ENCODE data around the gene ITGBL1. TPM values are rescaled to one million over a fixed set of nuclear protein-coding genes. Genes with fewer than 3 reads are reported as not detected.

Gene ITGBL1
- polyA plus RNA-seq, 1 donor: 1.1 TPM

DNA sequence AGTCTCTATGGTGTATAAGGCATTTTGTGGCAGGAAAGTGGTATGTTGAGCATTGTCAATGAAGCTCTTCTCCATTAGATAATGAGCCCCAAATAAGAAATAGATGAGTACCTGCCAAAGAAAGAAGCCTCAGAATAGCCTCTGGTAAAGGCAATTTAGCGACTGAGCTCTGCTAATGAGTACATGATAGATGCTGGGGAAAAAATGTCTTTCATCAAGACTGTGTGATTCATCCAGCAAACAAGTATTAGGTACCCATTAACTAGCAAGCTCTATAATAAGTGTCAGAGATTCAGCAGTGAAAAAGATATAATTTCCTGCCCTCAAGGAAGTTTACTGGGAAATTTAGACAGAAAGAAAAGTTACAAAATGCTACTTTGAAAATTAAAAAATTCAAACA is 294.6 kb downstream of the ITGBL1 start:
- DNase-seq (ENCODE audit: low read depth): no peak

DNA sequence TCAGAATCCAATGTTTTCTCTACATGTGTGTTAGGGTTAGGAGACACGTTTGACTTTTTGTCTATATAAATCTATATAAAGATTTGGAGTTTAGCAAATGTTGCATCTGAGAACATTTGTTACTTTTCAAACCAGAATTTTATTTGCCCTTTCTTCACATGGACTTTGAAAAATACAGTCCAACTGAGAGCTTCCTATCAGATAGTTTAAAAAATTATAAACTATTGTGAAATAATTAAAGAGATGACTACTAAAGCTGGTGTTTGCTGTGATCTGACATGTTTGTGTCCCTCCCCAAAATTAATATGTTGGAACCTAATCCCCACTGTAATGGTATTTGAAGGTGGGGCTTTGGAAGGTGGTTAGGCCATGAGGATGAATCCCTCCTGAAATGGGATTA is 297.1 kb downstream of the ITGBL1 start:
- DNase-seq (ENCODE audit: low read depth): no peak

DNA sequence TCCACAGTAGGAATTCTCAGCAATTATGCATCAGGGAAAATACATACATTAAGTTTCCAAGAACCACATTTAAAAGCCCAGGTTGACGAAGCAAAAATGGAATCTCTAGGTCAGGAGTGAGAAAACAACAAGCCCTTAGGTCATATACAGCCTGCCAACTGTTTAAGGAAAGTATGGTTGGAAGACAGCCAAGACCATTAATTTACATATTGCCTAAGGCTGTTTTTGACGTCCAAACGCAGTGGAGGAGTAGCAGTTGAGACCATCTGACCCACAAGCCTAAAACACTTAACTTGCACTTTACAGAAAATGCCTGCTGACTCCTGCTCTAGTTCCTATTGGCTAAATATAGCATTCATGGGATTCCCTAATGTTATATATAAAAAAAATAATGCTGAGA is 299.0 kb downstream of the ITGBL1 start:
- DNase-seq (ENCODE audit: low read depth): peak; percentile 25

DNA sequence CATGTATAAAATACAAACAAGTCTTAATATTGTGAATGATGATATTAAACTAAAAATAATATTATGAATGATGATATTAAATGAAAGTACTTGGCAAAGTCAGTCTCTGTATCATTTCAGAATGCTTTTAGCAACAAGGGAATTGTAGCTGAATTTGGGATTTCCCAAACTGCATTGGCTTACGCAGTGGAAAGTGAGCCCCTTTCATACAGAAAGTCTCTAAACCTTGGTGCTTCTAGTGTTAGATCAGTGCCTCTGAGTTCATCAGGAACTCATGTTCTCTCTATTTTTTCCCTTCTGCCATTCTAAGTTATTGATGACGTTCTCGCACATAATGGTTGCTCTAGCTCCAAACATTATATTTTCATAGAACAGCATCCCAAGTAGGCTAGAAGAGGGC is 300.0 kb downstream of the ITGBL1 start:
- DNase-seq (ENCODE audit: low read depth): no peak

DNA sequence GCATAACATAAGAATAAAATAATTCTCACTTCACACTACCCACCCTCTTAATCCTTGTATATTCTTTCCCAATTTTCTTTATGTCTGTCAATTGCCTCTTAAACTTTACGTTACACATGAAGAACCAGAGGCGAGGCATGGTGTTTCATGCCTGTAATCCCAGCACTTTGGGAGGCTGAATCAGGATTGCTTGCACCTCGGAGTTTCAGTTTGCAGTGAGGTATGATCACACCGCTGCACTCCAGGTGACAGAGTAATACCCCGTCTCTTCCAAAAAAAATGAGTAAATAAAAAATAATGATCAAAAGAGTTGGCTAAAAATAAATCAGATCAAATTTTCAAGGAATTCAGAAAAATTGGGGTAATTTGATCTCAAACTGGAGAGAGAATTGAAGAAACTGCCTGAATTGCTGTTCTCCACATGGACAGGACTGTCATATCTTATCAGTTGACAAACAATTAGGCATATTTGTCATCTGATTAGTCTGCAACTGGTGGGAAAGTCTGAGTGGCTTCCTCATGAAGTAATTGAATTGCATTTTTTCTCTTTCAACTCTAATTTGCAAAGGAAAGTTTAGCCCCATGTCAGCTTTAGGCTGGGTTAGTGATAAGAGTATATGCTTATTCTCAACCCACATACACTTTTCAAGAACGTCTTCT is 302.9 kb downstream of the ITGBL1 start:
- no peak for DNase-seq (ENCODE audit: low read depth)

DNA sequence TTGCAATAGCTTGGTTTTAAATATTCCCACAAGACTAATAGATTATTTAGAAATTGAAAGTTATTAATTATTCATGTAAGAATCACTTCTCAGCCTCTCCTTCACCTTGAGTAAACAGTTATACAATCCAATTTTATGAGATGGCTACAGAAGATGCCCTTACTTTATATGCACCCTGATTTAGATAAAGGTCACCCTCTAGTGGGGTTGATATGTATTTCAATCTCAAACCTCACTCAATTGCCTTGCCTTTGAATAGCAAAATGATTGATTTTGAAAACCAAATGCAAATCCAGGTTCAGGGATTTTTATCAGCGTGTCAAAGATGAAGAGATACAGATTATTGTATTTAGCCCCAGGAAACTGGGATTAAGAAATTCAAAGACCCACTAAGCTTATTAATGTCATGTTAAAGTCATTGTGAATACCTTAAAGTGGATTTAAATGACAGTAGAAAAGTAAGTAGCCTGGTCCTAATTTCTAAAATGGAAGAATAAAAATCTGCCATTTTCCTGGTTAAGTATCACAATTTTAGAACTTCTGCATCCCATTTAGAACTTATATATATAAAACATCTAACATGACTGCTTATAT is 305.1 kb downstream of the ITGBL1 start:
- DNase-seq (ENCODE audit: low read depth): no peak

DNA sequence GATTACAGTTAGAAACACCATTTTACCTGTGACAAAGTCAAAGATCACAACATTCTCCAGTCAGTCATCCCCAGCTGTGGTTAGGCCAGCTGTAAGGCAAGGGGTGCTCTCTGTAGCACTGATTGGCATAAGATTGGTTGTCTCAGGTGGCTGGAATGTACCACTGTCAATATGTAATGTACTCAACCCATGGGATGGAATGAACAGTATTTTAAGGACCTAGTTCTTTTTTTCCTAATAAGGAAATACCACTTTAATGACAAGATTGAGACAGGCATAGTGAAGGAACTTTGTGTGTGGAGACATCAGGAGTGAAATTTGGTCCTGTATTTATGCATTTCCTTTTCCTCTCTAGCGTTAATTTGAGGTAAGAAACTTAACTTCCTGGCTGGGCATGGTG is 310.7 kb downstream of the ITGBL1 start:
- DNase-seq (ENCODE audit: low read depth): no peak

Other genes starting within 250 kb of the ITGBL1 start
- 0.18 TPM for gene NALCN, start 36.2 kb upstream of the ITGBL1 start, polyA plus RNA-seq (ENCODE audit: insufficient read length)